ENCODE measurements around the gene SEMA6D.

Gene SEMA6D, protein sequence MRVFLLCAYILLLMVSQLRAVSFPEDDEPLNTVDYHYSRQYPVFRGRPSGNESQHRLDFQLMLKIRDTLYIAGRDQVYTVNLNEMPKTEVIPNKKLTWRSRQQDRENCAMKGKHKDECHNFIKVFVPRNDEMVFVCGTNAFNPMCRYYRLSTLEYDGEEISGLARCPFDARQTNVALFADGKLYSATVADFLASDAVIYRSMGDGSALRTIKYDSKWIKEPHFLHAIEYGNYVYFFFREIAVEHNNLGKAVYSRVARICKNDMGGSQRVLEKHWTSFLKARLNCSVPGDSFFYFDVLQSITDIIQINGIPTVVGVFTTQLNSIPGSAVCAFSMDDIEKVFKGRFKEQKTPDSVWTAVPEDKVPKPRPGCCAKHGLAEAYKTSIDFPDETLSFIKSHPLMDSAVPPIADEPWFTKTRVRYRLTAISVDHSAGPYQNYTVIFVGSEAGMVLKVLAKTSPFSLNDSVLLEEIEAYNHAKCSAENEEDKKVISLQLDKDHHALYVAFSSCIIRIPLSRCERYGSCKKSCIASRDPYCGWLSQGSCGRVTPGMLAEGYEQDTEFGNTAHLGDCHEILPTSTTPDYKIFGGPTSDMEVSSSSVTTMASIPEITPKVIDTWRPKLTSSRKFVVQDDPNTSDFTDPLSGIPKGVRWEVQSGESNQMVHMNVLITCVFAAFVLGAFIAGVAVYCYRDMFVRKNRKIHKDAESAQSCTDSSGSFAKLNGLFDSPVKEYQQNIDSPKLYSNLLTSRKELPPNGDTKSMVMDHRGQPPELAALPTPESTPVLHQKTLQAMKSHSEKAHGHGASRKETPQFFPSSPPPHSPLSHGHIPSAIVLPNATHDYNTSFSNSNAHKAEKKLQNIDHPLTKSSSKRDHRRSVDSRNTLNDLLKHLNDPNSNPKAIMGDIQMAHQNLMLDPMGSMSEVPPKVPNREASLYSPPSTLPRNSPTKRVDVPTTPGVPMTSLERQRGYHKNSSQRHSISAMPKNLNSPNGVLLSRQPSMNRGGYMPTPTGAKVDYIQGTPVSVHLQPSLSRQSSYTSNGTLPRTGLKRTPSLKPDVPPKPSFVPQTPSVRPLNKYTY

DNA sequence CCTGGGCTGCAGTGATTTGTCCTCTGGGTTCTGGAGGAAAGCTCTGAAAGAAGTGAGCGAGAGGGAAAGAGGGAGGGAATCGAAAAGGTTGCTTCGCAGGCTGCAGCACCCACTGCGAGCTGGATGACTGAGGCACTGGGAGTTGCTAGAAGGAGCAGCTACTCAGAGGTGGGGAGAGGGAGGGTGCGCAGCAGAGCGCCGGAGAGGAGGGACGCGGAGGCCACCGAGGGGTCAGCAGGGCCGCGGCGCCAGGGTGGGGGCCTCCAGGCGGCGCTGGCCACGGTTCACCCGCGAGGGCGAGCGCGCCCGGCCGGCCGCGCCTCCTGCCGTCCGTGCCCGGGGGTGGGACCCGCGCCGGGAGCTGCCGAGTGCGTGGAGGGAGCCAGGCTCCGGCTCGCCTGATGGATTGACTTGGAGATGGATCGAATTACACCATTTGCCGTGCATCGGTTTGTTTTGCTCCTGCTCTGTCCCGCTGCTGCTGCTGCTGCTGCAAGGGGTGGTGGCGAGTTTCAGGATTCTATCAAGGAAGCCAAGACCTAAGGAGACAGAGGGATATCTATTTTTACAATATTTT is at the start of gene SEMA6D:
TSS of gene SEMA6D (plus strand) at position 470 of the 577 bp plus-strand sequence. CDS start 42,294 bp downstream, outside the sequence.
- Histone ChIP-seq H3K4me3 (ENCODE audit: low read length) (peak within 1 kb of the TSS; percentile 37; the same call in 1 of the 2 replicates), H3K27ac (ENCODE audit: low read length) (no peak within 1 kb of the TSS), H3K9me3 (ENCODE audit: control insufficient read depth, insufficient read depth, low read length) (no peaks in the 10 kb centered on the region), H3K27me3 (ENCODE audit: control insufficient read depth, insufficient read depth, low read length) (peaks cover 9% of the 10 kb centered on the region; the same call in 1 of the 2 replicates), H3K36me3 (ENCODE audit: control insufficient read depth, insufficient read depth, low read length) (no peaks in the 10 kb centered on the region), H3K4me1 (ENCODE audit: control insufficient read depth, insufficient read depth, low read length) (no peaks in the 10 kb centered on the region)
- DNase-seq (ENCODE audit: low read depth, low spot score): peak; percentile 48
- WGBS (ENCODE audit: insufficient coverage, insufficient read length): no CpG with 5 or more reads among the region's 40 CpGs

DNA sequence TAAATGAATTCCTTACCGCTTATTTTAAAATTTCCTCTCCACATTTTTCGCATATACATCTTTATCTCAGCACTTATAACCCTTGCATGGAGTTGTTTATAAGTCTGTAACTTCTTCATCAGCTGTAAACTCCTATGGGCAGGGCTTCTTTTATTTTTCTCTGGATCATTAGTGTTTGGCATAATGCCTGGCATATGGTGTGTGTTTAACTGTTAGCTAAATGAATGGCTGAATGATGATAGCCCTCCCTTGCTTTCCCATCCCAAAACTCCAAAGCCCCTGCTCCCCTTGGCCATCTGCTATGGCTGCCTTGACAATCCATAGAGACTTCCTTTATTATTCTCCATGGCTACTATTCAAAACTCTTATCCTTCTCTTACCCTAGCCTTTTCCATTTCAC is 48.1 kb upstream of the SEMA6D start:
- Histone ChIP-seq H3K4me1 (ENCODE audit: control insufficient read depth, insufficient read depth, low read length) (peaks cover 3% of the 10 kb centered on the region; the same call in 1 of the 2 replicates), H3K9me3 (ENCODE audit: control insufficient read depth, insufficient read depth, low read length) (no peaks in the 10 kb centered on the region), H3K4me3 (ENCODE audit: low read length) (no peak overlapping the region), H3K27ac (ENCODE audit: low read length) (no peak overlapping the region), H3K36me3 (ENCODE audit: control insufficient read depth, insufficient read depth, low read length) (no peaks in the 10 kb centered on the region), H3K27me3 (ENCODE audit: control insufficient read depth, insufficient read depth, low read length) (no peaks in the 10 kb centered on the region)
- no peak for DNase-seq (ENCODE audit: low read depth, low spot score)
- whole genome bisulfite sequencing (ENCODE audit: insufficient coverage, insufficient read length): 100% methylated on average over 2 of the region's 2 CpGs

DNA sequence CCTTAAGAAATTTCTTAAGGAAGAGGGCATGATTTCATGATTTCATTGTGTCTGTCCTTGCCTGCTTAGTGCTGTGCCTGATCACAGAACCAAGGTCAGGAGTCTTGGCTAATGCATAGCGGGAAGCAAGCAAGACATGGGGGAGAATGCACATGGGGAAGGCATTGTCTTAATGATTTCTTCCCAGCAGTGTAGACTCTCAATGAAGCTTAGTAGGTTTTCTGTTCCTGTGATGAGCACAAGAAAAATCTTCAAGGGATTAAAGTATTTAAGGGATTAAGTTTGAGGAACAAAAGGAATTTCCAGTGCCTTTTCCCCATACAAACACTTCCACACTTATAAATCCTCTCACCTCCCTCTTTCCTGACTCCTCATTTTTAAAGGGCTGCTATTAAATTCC is 46.9 kb upstream of the SEMA6D start:
- no CpG with 5 or more reads among the region's 1 CpG for whole genome bisulfite sequencing (ENCODE audit: insufficient coverage, insufficient read length)
- H3K4me3 ChIP-seq (ENCODE audit: low read length): no peak overlapping the region

DNA sequence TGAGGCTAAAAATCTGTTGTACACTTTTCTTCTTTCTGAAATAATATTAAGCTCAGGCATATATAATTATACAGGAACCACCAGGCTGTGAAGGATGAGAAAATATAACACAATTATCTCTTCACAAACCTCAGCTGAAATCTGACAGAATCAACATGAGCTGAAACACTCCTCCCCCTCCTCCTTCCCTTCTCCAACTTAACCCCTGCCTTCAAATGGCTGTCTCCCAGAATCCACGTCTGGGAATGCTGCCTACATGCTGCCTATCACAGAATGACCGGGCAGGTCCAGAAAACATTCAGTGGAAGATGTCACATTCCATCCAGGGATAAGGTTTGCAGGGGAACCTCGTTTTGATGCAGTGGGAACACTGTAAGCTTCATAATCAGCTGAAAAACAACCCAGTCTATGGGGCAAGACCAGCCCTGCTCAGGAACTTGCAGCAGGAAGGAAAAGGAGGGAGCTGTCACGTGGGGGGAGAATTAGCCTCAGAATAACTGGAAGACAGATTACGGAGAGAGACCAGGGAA is 44.0 kb upstream of the SEMA6D start:
- no peak overlapping the region for H3K27ac ChIP-seq (ENCODE audit: low read length)
- H3K9me3 ChIP-seq (ENCODE audit: control insufficient read depth, insufficient read depth, low read length): no peaks in the 10 kb centered on the region
- H3K27me3 ChIP-seq (ENCODE audit: control insufficient read depth, insufficient read depth, low read length): no peaks in the 10 kb centered on the region
- H3K4me1 ChIP-seq (ENCODE audit: control insufficient read depth, insufficient read depth, low read length): peaks cover 3% of the 10 kb centered on the region; the same call in 1 of the 2 replicates
- H3K4me3 ChIP-seq (ENCODE audit: low read length): no peak overlapping the region
- DNase-seq (ENCODE audit: low read depth, low spot score): no peak
- H3K36me3 ChIP-seq (ENCODE audit: control insufficient read depth, insufficient read depth, low read length): no peaks in the 10 kb centered on the region
- WGBS (ENCODE audit: insufficient coverage, insufficient read length): no CpG with 5 or more reads among the region's 5 CpGs

More for the DNA sequence above, 46.9 kb upstream of the SEMA6D start:
- Histone ChIP-seq H3K4me1 (ENCODE audit: control insufficient read depth, insufficient read depth, low read length) (peaks cover 3% of the 10 kb centered on the region; the same call in 1 of the 2 replicates), H3K36me3 (ENCODE audit: control insufficient read depth, insufficient read depth, low read length) (no peaks in the 10 kb centered on the region), H3K27ac (ENCODE audit: low read length) (no peak overlapping the region), H3K27me3 (ENCODE audit: control insufficient read depth, insufficient read depth, low read length) (no peaks in the 10 kb centered on the region), H3K9me3 (ENCODE audit: control insufficient read depth, insufficient read depth, low read length) (no peaks in the 10 kb centered on the region)
- DNase-seq (ENCODE audit: low read depth, low spot score): no peak

DNA sequence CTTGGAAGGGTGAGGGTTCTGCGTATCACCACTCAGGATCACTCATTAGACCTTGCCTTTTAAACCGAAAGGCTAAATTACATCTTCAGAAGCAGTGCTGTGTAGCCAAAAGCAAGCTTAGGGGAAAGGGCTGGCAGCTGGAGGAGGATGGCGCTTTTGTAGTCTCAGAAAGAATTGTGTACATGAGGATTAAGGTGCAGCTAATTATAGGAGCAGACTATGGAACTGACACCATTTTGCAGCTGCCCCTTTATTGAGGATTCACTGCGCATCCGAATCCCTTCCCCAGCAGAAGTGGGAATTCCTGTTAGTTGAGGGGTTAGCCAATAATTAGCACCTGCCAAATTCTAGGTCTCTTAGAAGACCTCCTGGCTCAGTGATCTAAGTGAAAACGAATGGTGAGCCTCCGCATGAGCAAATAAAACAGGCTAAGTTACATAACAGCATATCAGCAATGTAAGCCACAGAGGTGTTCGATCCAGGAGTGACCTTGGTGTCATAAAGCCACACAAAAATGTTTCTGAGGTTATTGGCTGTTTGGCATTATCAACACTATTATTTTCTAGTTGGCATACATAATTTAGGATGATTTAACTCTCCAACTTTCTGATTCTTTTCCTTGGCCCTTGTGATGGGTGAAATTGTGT is 42.6 kb upstream of the SEMA6D start:
- Histone ChIP-seq H3K36me3 (ENCODE audit: control insufficient read depth, insufficient read depth, low read length) (no peaks in the 10 kb centered on the region), H3K9me3 (ENCODE audit: control insufficient read depth, insufficient read depth, low read length) (no peaks in the 10 kb centered on the region), H3K4me3 (ENCODE audit: low read length) (no peak overlapping the region), H3K4me1 (ENCODE audit: control insufficient read depth, insufficient read depth, low read length) (peaks cover 3% of the 10 kb centered on the region; the same call in 1 of the 2 replicates), H3K27me3 (ENCODE audit: control insufficient read depth, insufficient read depth, low read length) (no peaks in the 10 kb centered on the region), H3K27ac (ENCODE audit: low read length) (no peak overlapping the region)
- WGBS (ENCODE audit: insufficient coverage, insufficient read length): no CpG with 5 or more reads among the region's 8 CpGs
- DNase-seq (ENCODE audit: low read depth, low spot score): no peak

DNA sequence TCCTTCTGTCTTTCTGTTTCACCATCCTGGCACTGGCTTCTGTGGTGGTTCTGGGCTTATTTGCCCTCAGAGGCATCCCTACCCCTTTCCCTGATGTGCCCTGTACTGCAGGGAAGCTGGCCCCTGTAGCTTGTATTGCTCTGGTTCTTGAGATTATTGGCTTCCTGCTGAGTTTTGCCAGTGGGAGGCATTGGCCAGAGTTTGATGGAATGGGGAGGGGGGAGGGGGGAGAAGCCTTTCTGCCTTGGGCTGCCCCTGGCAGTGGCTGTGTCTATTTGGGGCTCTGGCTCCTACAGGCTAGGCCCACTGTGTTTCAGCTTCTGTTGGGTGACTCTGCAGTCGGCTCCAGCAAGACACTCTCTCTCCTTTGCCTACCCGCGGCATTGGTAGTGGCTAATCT is 41.6 kb upstream of the SEMA6D start:
- peaks cover 3% of the 10 kb centered on the region; the same call in 1 of the 2 replicates for H3K4me1 ChIP-seq (ENCODE audit: control insufficient read depth, insufficient read depth, low read length)
- H3K27me3 ChIP-seq (ENCODE audit: control insufficient read depth, insufficient read depth, low read length): no peaks in the 10 kb centered on the region
- no peaks in the 10 kb centered on the region for H3K36me3 ChIP-seq (ENCODE audit: control insufficient read depth, insufficient read depth, low read length)
- no peak overlapping the region for H3K27ac ChIP-seq (ENCODE audit: low read length)
- H3K9me3 ChIP-seq (ENCODE audit: control insufficient read depth, insufficient read depth, low read length): no peaks in the 10 kb centered on the region
- WGBS (ENCODE audit: insufficient coverage, insufficient read length): no CpG with 5 or more reads among the region's 3 CpGs
- no peak for DNase-seq (ENCODE audit: low read depth, low spot score)
- H3K4me3 ChIP-seq (ENCODE audit: low read length): no peak overlapping the region

DNA sequence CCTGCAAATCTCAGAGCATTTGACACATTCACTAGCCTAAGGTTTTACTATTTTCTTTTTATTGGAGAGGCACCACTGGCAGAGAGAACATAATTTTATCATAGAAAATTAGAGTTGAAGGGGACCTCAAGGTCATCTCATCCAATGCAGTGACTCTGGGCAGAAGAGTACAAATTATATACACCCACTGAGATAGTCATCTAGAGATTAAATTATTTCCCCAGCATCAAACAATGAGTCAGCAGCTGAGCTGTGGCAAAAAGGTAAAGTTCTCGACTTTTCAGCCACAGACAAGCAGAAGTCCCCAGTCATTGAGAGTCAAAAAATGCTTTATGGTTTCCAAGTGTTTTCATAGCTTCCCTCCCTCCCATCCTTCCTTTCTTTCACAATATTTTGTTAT is 39.3 kb upstream of the SEMA6D start:
- Histone ChIP-seq H3K4me3 (ENCODE audit: low read length) (no peak overlapping the region), H3K4me1 (ENCODE audit: control insufficient read depth, insufficient read depth, low read length) (peaks cover 3% of the 10 kb centered on the region; the same call in 1 of the 2 replicates), H3K36me3 (ENCODE audit: control insufficient read depth, insufficient read depth, low read length) (no peaks in the 10 kb centered on the region), H3K27me3 (ENCODE audit: control insufficient read depth, insufficient read depth, low read length) (no peaks in the 10 kb centered on the region), H3K9me3 (ENCODE audit: control insufficient read depth, insufficient read depth, low read length) (no peaks in the 10 kb centered on the region), H3K27ac (ENCODE audit: low read length) (no peak overlapping the region)
- DNase-seq (ENCODE audit: low read depth, low spot score): no peak
- no CpG with 5 or more reads among the region's 1 CpG for WGBS (ENCODE audit: insufficient coverage, insufficient read length)

DNA sequence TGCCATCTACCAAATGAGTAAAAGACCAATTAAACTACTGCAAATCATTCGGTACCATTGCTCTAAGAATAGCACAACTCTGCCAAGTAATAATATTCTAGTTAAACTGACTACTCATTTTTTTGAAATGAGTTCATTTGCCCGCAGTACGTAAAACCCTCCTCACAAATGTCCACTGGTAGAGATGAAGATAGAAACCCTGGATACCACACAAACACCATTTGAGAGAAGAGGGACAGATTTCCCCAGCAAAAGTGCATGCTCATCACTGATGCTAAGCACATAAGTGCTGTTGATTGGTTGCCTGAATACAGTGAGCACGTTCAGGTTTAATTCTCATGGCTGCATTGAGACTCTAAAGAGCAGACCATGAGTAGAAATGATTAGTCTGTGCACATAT is 34.6 kb upstream of the SEMA6D start:
- Histone ChIP-seq H3K4me3 (ENCODE audit: low read length) (no peak overlapping the region), H3K27ac (ENCODE audit: low read length) (no peak overlapping the region), H3K9me3 (ENCODE audit: control insufficient read depth, insufficient read depth, low read length) (no peaks in the 10 kb centered on the region), H3K36me3 (ENCODE audit: control insufficient read depth, insufficient read depth, low read length) (no peaks in the 10 kb centered on the region), H3K4me1 (ENCODE audit: control insufficient read depth, insufficient read depth, low read length) (no peaks in the 10 kb centered on the region), H3K27me3 (ENCODE audit: control insufficient read depth, insufficient read depth, low read length) (no peaks in the 10 kb centered on the region)
- no peak for DNase-seq (ENCODE audit: low read depth, low spot score)
- WGBS (ENCODE audit: insufficient coverage, insufficient read length): no CpG with 5 or more reads among the region's 4 CpGs

DNA sequence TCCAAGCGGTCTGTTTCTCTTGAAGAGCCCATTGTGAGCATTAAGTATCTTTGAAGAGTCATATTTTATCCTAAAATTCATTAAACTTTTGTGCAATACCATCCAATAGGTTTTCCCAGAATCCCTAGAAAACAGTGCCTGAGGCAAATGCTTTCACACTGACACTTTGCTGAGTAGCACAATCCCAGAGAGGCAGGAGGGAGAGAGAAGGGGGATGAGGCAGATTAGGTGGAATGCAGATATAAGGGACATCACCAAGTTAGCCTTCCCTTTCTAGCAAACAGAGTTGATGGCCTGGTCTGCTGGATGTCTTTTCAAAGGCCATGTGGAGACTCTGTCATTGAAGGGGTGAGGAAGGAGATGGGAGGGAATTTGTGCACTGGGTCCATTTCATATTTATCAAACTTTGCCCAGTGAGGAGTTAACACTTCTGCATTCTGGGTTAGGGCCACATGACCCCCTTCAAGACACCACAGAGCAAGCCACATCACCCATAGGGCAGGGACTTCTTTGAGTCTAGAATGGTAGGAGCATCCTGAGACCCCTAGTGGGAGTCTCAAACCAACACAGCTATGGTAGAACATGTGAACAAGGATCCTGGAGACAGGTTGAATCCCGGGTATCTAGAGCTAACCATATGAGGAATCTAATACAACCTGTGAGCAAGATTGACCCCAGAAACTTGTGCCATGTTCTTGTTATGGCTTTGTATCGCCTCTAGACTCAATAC is 32.0 kb upstream of the SEMA6D start:
- no peaks in the 10 kb centered on the region for H3K36me3 ChIP-seq (ENCODE audit: control insufficient read depth, insufficient read depth, low read length)
- no peaks in the 10 kb centered on the region for H3K9me3 ChIP-seq (ENCODE audit: control insufficient read depth, insufficient read depth, low read length)
- no peaks in the 10 kb centered on the region for H3K27me3 ChIP-seq (ENCODE audit: control insufficient read depth, insufficient read depth, low read length)
- H3K4me1 ChIP-seq (ENCODE audit: control insufficient read depth, insufficient read depth, low read length): no peaks in the 10 kb centered on the region
- H3K27ac ChIP-seq (ENCODE audit: low read length): no peak overlapping the region
- H3K4me3 ChIP-seq (ENCODE audit: low read length): no peak overlapping the region
- WGBS (ENCODE audit: insufficient coverage, insufficient read length): no CpG with 5 or more reads among the region's 3 CpGs
- no peak for DNase-seq (ENCODE audit: low read depth, low spot score)

All from iPS DF 6.9 (cell line).